GM12873 (cell line): ENCODE results near the gene REEP5.

Source experiments
- CTCF ChIP-seq: IDR thresholded peaks from 2 replicates; pipeline ENCODE4 v1.5.1; 2012; ENCODE audit warnings: low read depth, mild to moderate bottlenecking, moderate library complexity, low read length, control low read depth; ENCODE audit not compliant: insufficient read depth; ENCODE audit errors: missing control alignments

Gene REEP5

DNA sequence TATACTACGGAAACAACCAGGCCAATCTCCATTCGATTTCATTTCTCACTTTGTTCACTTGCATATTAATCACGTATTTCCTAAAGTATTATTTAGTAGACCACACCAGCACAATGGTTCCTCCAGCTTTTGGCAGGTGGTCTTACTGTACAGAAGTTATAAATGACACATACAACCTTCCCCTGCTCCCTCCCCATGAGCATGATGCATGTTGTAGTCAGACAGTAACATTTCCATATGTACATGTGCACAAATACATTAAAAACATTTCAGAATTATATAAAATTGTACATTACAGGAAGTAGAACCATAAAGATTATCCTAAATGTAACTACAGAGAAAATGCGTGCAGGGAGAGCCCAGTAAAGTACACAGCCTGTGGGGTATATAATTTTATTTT lies 43.9 kb downstream of the REEP5 start:
- no peak for TF ChIP-seq CTCF

GRCh38 chr5:112876362-112876761 lies 45.7 kb downstream of the REEP5 start:
- TF ChIP-seq CTCF: no peak

GRCh38 chr5:112870966-112871365 lies 51.1 kb downstream of the REEP5 start:
- no peak for TF ChIP-seq CTCF

DNA sequence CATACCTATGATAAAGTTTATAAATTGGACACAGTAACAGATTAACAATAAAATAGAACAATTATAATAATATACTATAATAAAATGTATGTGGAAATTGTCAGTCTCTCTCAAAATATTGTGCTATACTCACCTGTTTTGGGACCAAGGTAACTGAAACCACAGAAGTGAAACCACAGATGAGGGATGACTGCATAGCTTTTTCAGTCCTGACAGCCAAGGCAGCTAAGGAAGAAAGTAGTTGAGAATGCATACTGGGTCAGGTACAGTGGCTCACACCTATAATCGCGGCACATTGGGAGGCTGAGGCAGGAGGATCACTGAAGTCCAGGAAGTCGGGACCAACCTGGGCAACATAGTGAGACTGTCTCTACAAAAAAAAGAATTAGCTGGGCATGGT lies 52.1 kb downstream of the REEP5 start:
- TF ChIP-seq CTCF: no peak

- no peak for TF ChIP-seq CTCF
Measured at GRCh38 chr5:112867411-112867810, 54.6 kb downstream of the REEP5 start.

- TF ChIP-seq CTCF: no peak
Measured at GRCh38 chr5:112866739-112867138, 55.3 kb downstream of the REEP5 start.

DNA sequence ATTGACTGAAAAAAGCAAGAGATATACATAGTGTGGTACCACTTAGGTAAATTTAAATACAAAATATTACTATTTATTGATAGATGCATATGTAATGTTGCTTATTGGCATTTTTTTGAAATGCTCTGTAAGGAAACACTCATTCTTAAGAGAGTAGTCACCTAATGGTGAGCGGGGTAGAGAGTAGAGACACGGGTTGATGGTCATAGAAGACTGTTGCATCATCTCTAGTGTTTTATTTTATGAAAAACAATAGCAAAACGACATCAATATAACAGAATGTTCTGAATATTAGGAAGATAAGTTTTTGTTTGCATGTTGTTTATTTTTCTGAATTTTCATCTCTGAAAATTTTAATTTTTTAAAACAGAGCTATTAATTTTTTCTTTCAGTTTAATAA lies 56.9 kb downstream of the REEP5 start:
- no peak for TF ChIP-seq CTCF

- TF ChIP-seq CTCF: no peak
Measured at GRCh38 chr5:112863549-112863948, 58.5 kb downstream of the REEP5 start.
